ENCODE results near the gene FCGR1A.
"Not testable (repeated sequence)": the region's sequence is repeated elsewhere in the genome, so short reads cannot be mapped to it uniquely, and the experiment has no call there.

Gene FCGR1A

GRCh38 chr1:149841149-149841548 lies 58.7 kb downstream of the FCGR1A start:
- FAIRE-seq = not testable (repeated sequence)
